Astrocyte of the cerebellum (primary cell): ENCODE results near the gene ABCC1.

Source experiments
- DNase-seq: peaks from one replicate; pipeline ENCODE4 v3.0.0-alpha.2; 2011; ENCODE audit warnings: low read depth
- H3K4me3 ChIP-seq: 2 replicates; pipeline ENCODE4 v1.5.1; 2011; ENCODE audit warnings: mild to moderate bottlenecking, low read depth, low read length, moderate library complexity
- in situ Hi-C: cut with HindIII; loops from 2 replicates; pipeline ENCODE4 v1.10.0; 2017; ENCODE audit warnings: low sequenced_read_pairs
- TF ChIP-seq, protein P1 (sequence below): IDR thresholded peaks from 2 replicates; pipeline ENCODE4 v1.5.1; 2012; ENCODE audit warnings: low read length, low read depth, moderate library complexity, mild to moderate bottlenecking; ENCODE audit errors: missing control alignments

Gene ABCC1

DNA sequence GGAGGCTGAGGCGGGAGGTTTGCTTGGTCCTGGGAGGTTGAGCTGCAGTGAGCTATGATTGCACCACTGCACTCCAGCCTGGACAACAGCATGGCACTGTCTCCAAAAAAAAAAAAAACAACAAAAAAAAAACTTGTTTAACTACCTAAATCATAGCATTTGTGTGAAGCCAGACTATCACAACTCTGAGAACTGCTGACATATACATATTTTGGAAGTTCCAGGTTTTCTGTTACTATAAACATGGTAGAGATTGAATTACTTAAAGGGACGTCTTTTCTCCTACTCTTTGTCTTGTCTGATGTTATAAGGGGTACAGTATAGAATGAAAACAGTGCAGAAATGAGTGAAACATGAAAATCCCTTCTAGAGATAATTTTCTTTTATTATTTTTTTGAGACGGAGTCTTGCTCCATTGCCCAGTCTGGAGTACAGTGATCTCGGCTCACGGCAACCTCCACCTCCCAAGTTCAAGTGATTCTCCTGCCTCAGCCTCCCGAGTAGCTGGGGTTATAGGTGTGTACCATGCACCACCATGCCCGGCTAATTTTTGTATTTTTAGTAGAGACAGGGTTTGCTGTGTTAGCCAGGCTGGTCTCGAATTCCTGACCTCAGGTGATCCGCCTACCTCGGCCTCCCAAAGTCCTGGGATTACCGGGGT lies 18.4 kb downstream of the ABCC1 start:
- DNase-seq, result no peak
- no peak overlapping the region for H3K4me3 ChIP-seq
- TF ChIP-seq, protein P1, sequence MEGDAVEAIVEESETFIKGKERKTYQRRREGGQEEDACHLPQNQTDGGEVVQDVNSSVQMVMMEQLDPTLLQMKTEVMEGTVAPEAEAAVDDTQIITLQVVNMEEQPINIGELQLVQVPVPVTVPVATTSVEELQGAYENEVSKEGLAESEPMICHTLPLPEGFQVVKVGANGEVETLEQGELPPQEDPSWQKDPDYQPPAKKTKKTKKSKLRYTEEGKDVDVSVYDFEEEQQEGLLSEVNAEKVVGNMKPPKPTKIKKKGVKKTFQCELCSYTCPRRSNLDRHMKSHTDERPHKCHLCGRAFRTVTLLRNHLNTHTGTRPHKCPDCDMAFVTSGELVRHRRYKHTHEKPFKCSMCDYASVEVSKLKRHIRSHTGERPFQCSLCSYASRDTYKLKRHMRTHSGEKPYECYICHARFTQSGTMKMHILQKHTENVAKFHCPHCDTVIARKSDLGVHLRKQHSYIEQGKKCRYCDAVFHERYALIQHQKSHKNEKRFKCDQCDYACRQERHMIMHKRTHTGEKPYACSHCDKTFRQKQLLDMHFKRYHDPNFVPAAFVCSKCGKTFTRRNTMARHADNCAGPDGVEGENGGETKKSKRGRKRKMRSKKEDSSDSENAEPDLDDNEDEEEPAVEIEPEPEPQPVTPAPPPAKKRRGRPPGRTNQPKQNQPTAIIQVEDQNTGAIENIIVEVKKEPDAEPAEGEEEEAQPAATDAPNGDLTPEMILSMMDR, result no peak
- in situ Hi-C loops, result no loop called here

DNA sequence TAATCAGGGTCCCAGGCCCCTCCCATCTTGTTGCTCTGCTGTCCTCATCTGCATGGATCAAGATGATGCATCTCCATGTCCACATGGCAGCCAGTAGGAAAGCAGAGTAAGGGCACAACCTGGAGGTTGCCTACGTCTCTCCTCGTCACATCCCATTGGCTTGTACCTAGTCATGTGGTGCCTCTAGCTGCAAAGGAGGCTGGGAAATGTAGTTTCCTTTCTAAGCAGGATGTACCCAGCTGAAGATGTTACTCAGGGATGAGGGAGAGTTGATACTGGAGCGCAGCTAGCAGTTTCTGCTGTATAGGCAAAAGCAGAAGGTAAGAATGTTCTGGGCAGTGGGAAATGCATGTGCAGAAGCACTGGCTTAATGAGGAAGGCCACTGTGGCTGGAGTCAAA lies 20.8 kb downstream of the ABCC1 start:
- in situ Hi-C loops, result no loop called here
- no peak for DNase-seq

DNA sequence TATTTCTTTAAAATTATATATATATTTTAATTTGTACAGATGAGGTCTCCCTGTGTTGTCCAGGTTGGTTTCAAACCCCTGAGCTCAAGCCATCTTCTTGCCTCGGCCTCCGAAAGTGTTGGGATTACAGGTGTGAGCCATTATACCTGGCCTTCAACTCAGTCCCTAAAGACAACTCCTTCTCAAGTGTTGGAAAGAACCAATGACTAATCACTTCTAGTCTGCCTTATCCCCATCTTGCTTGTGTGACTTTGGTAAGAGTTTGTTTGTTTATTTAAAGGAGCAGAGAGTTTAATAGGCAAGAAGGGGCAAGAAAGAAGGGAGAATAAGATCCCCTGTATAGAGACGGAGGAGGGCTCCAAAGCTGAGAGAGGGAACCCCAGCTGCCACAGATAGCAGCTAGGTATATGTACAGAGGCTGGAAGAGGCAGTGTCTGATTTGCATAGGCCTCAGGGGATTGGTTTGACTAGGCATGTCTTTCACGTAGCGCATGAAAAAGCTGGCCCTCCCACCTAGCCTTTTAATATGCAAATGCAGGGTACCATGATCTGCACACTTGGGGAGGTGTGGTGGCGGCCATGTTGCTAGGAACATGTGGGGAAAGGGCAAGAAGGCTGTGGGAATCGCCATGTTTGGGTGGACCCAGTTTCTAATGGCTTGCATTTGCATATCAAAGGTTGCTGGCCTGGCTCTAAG lies 21.5 kb downstream of the ABCC1 start:
- in situ Hi-C loops, result no loop called here
- TF ChIP-seq, protein P1, result no peak
- no peak overlapping the region for H3K4me3 ChIP-seq
- no peak for DNase-seq

More for the DNA sequence above, 20.8 kb downstream of the ABCC1 start:
- TF ChIP-seq, protein P1, result no peak
- H3K4me3 ChIP-seq, result no peak overlapping the region

DNA sequence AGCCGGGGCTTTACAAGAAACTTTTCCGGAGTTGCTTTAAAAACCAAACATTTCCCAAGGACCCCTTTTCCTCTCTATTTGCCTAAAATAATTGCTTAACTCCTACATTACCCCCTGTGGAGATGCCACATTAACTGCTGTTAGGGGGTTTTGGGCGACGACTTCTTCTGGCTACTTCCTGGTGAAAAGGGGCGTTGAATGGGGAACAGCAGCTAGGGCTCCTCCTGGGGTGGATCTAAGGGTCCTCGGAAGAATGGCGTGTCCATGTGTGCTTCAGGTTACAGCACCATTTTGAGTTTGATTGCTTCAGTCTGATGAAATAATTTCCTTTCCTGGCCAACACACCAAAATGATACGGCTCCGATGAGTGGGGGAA lies 22.0 kb downstream of the ABCC1 start:
- H3K4me3 ChIP-seq, result no peak overlapping the region
- DNase-seq, result no peak
- TF ChIP-seq, protein P1, result no peak
- in situ Hi-C loops, result no loop called here

DNA sequence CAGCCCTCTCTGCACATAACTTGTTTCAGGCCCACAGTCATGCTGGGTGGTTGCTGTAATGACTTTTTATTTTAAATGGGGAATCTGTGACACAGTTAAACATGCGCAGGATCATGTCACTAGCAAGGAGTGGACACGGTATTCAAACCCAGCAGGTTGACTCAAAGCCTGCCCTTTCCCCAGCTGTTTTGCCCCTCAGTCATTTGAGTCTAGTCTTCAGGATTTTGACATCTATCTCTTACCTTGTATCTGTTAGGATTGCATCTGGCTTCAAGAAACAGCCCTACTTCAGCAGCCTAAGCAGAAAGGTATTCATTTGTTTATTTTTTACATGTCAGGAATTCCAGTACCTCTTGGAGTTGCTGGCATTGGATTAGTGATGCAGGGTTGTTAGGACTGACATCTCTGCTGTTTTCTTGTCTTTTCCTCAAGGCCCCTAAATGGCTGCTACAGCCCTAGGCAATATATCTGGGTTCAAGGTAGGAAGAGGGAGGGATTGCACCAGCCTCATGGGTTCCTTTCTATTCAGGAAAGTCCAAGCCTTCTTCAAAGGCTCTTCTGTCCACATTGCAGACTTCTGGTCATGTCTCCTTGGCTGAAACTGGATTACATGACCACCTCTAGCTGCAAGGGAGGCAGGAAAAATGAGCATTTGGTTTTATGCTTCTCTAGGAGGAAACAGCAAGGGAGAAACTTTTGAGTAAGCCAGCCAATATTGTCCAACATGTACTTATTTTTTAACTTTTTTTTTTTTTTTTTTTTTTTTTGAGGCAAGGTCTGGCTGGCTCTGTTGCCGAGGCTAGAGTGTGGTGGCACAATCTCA lies 22.8 kb downstream of the ABCC1 start:
- TF ChIP-seq, protein P1, result no peak
- no peak overlapping the region for H3K4me3 ChIP-seq
- in situ Hi-C loops, result no loop called here
- no peak for DNase-seq

DNA sequence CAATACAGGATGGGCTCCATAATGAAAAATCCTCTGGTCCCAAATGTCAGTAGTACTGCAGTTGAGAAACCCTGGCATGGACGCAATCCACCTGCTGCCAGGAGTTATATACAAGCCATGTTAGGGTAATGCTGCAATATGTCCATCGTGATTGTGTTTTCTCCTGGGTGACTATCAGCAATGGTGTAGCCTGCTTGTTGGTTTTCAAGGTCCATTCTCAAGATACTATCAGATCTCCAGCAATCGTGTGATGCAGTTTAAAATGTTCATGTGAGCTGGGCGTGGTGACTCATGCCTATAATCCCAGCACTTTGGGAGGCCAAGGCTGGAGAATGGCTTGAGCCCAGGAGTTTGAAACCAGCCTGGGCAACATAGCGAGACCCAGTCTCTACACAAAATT lies 24.0 kb downstream of the ABCC1 start:
- DNase-seq, result no peak
- no peak overlapping the region for H3K4me3 ChIP-seq
- in situ Hi-C loops, result no loop called here
- TF ChIP-seq, protein P1, result no peak
